CD14-positive monocyte (primary cell): Measurements from ENCODE around the gene GPSM1. TPM values are rescaled to one million over a fixed set of nuclear protein-coding genes. Genes with fewer than 3 reads are reported as not detected.

ENCODE experiments used
- DNase-seq, 3 donors: peaks; one replicate each; pipeline ENCODE4 v3.0.0-alpha.2; 2011 to 2022
- H2AFZ ChIP-seq: 2 replicates; pipeline ENCODE4 v1.6.0; 2012; ENCODE audit warnings: mild to moderate bottlenecking, low read depth, low read length, inconsistent platforms; ENCODE audit not compliant: insufficient read depth, poor library complexity, severe bottlenecking
- H3K27ac ChIP-seq, 2 donors: 1 replicate in 1 of 2; 2 replicates in 1 of 2; pipeline ENCODE4 v1.5.1; 2012 to 2013; ENCODE audit warnings: low read length in 2 of 2, control low read depth in 1 of 2, inconsistent platforms in 1 of 2, low read depth in 1 of 2, mild to moderate bottlenecking in 1 of 2
- H3K27me3 ChIP-seq, 2 donors: one replicate each; pipeline versions ENCODE4 v1.6.0 to v1.6.1; 2011 to 2013; ENCODE audit warnings: low read length in 2 of 2; ENCODE audit not compliant: control insufficient read depth in 2 of 2, insufficient read depth in 2 of 2
- H3K36me3 ChIP-seq, 2 donors: replicated peaks in 1 of 2; 1 replicate in 1 of 2; 2 replicates in 1 of 2; pipeline versions ENCODE4 v1.5.1 to v1.6.1; 2012 to 2013; ENCODE audit warnings: low read length in 2 of 2, control low read depth in 1 of 2, inconsistent platforms in 1 of 2, mild to moderate bottlenecking in 1 of 2; ENCODE audit not compliant: insufficient read depth in 2 of 2, control insufficient read depth in 1 of 2
- H3K4me1 ChIP-seq, 2 donors: 1 replicate in 1 of 2; 2 replicates in 1 of 2; pipeline versions ENCODE4 v1.5.1 to v1.6.1; 2012 to 2013; ENCODE audit warnings: low read length in 2 of 2, control low read depth in 1 of 2, inconsistent platforms in 1 of 2, mild to moderate bottlenecking in 1 of 2, moderate library complexity in 1 of 2; ENCODE audit not compliant: insufficient read depth in 2 of 2, control insufficient read depth in 1 of 2
- H3K4me2 ChIP-seq: replicated peaks from 2 replicates; pipeline ENCODE3; 2012; ENCODE audit warnings: low read length, moderate library complexity, mild to moderate bottlenecking; ENCODE audit not compliant: poor library complexity, severe bottlenecking; ENCODE audit errors: extremely low read depth
- H3K4me3 ChIP-seq, 3 experiments: fragments of 200-600 bp in 1 of 3; sonication (generic) in 1 of 3; replicated peaks in 1 of 3; 1 replicate in 2 of 3; 2 replicates in 1 of 3; pipeline ENCODE4 v1.5.1; 2011 to 2013; ENCODE audit warnings: low read length in 3 of 3, mild to moderate bottlenecking in 3 of 3, control low read depth in 2 of 3, low read depth in 2 of 3, inconsistent platforms in 1 of 3, moderate library complexity in 1 of 3
- H3K79me2 ChIP-seq: 2 replicates; pipeline ENCODE4 v1.6.0; 2012; ENCODE audit warnings: mild to moderate bottlenecking, control low read depth, inconsistent platforms, low read length, moderate library complexity; ENCODE audit not compliant: insufficient read depth
- H3K9ac ChIP-seq: 2 replicates; pipeline ENCODE4 v1.6.0; 2017; ENCODE audit warnings: low read length, mild to moderate bottlenecking; ENCODE audit not compliant: insufficient read depth, poor library complexity, severe bottlenecking
- H3K9me3 ChIP-seq, 2 donors: replicated peaks in 1 of 2; 1 replicate in 1 of 2; 2 replicates in 1 of 2; pipeline versions ENCODE4 v1.5.1 to v1.6.1; 2012 to 2013; ENCODE audit warnings: low read length in 2 of 2, control low read depth in 1 of 2; ENCODE audit not compliant: control insufficient read depth in 1 of 2, insufficient read depth in 1 of 2
- H4K20me1 ChIP-seq: 2 replicates; pipeline ENCODE4 v1.6.0; 2012; ENCODE audit warnings: mild to moderate bottlenecking, low read length, control low read depth, moderate library complexity; ENCODE audit not compliant: insufficient read depth
- H3K27ac Mint-ChIP-seq, 7 donors: one replicate each; pipeline ENCODE4 v1.8.0; 2020; ENCODE audit warnings: mild to moderate bottlenecking in 7 of 7, mixed read lengths in 7 of 7, moderate library complexity in 6 of 7, inconsistent platforms in 2 of 7
- H3K27me3 Mint-ChIP-seq, 3 donors: one replicate each; pipeline ENCODE4 v1.8.0; 2021 to 2022; ENCODE audit warnings: low read depth in 3 of 3, mild to moderate bottlenecking in 3 of 3, mixed read lengths in 3 of 3, moderate library complexity in 3 of 3, inconsistent platforms in 1 of 3
- H3K36me3 Mint-ChIP-seq, 2 donors: one replicate each; pipeline ENCODE4 v1.8.0; 2020; ENCODE audit warnings: mixed read lengths in 2 of 2, inconsistent platforms in 1 of 2, mild to moderate bottlenecking in 1 of 2
- H3K4me1 Mint-ChIP-seq: one replicate; pipeline ENCODE4 v1.8.0; 2020; ENCODE audit warnings: mild to moderate bottlenecking, mixed read lengths
- H3K4me3 Mint-ChIP-seq, 2 donors: one replicate each; pipeline ENCODE4 v1.8.0; 2020; ENCODE audit warnings: mild to moderate bottlenecking in 2 of 2, mixed read lengths in 2 of 2, moderate library complexity in 1 of 2
- H3K9me3 Mint-ChIP-seq, 7 donors: one replicate each; pipeline ENCODE4 v1.8.0; 2020 to 2022; ENCODE audit warnings: mixed read lengths in 7 of 7, mild to moderate bottlenecking in 6 of 7, moderate library complexity in 6 of 7, inconsistent platforms in 2 of 7
- WGBS: methylation state at CpG from one replicate; pipeline ENCODE4 v1.1.5; 2013; ENCODE audit warnings: missing lambda C conversion rate; ENCODE audit not compliant: insufficient coverage; 5-methylcytosine and 5-hydroxymethylcytosine counted together
- intact Hi-C, 2 donors: fragments of 100-400 bp; cut with micrococcal nuclease; formaldehyde crosslinking; loops; one replicate each; pipeline versions ENCODE4 v1.15.0 to v1.15.1; 2023
- polyA plus RNA-seq, 3 donors: library from polyadenylated mRNA; depleted of rRNA in 1 of 3; unstranded in 2 of 3; stranded (reverse) in 1 of 3; fragments of 300-500 nt in 2 of 3; fragments of >200 nt in 1 of 3; fragmentation: Illumina TruSeq in 2 of 3; gene quantifications; 1 replicate in 2 of 3; 2 replicates in 1 of 3; pipeline ENCODE4 v1.2.3, GENCODE V29; 2012 to 2021
- TF ChIP-seq, protein P1 (sequence below): fragments of 200-600 bp; IDR thresholded peaks from one replicate; pipeline ENCODE4 v1.8.0; 2022; ENCODE audit warnings: antibody characterized with exemption, mild to moderate bottlenecking

Gene GPSM1
- polyA plus RNA-seq, 3 donors, result 0.67 to 3.1 (median 0.73) TPM

DNA sequence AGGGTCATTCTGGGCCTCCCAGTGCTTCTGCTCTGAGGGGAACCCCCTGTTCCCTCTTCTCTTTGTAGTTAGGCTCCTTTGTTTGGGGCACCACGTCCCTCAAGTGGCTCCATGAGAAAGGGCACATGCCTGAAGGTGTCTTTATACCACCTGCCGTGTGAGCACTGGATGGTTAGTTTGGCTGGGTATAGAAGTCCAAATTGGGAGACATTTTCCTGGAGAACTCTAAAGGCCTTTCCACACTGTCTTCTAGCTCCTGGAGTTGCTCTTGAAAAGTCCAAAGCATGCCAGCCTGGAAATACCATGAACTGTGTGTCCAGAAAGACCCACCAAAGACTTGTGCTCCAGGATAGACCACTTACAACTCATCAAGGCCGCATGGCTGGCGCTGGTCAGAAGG lies 12.4 kb upstream of the GPSM1 start:
- H3K9me3 Mint-ChIP-seq, result peaks cover 15 to 24% (median 18%) of the 10 kb centered on the region in 7 donors
- no peak overlapping the region for H3K4me2 ChIP-seq
- no peaks in the 10 kb centered on the region for H3K36me3 ChIP-seq
- H3K4me1 Mint-ChIP-seq, result no peaks in the 10 kb centered on the region
- H3K9me3 ChIP-seq, result peaks cover 10 to 26% of the 10 kb centered on the region in 2 donors
- no peak overlapping the region for H3K4me3 Mint-ChIP-seq
- TF ChIP-seq, protein P1, sequence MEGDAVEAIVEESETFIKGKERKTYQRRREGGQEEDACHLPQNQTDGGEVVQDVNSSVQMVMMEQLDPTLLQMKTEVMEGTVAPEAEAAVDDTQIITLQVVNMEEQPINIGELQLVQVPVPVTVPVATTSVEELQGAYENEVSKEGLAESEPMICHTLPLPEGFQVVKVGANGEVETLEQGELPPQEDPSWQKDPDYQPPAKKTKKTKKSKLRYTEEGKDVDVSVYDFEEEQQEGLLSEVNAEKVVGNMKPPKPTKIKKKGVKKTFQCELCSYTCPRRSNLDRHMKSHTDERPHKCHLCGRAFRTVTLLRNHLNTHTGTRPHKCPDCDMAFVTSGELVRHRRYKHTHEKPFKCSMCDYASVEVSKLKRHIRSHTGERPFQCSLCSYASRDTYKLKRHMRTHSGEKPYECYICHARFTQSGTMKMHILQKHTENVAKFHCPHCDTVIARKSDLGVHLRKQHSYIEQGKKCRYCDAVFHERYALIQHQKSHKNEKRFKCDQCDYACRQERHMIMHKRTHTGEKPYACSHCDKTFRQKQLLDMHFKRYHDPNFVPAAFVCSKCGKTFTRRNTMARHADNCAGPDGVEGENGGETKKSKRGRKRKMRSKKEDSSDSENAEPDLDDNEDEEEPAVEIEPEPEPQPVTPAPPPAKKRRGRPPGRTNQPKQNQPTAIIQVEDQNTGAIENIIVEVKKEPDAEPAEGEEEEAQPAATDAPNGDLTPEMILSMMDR, result no peak
- H2AFZ ChIP-seq, result no peak overlapping the region
- peaks cover 0 to 3% of the 10 kb centered on the region in 2 donors for H3K27me3 ChIP-seq
- no peaks in the 10 kb centered on the region for H3K79me2 ChIP-seq
- peaks cover 0 to 2% (median 0%) of the 10 kb centered on the region in 3 donors for H3K27me3 Mint-ChIP-seq
- intact Hi-C loops, result no loop called here
- peak overlapping the region in 1 of 7 donors; percentile 27 for H3K27ac Mint-ChIP-seq
- H4K20me1 ChIP-seq, result no peaks in the 10 kb centered on the region
- 95% methylated on average over 3 of the region's 4 CpGs for WGBS
- H3K27ac ChIP-seq, result no peak overlapping the region
- H3K9ac ChIP-seq, result no peak overlapping the region
- DNase-seq, result no peak
- no peaks in the 10 kb centered on the region for H3K4me1 ChIP-seq
- peaks cover 0 to 6% of the 10 kb centered on the region in 2 donors for H3K36me3 Mint-ChIP-seq
- H3K4me3 ChIP-seq, result no peak overlapping the region

DNA sequence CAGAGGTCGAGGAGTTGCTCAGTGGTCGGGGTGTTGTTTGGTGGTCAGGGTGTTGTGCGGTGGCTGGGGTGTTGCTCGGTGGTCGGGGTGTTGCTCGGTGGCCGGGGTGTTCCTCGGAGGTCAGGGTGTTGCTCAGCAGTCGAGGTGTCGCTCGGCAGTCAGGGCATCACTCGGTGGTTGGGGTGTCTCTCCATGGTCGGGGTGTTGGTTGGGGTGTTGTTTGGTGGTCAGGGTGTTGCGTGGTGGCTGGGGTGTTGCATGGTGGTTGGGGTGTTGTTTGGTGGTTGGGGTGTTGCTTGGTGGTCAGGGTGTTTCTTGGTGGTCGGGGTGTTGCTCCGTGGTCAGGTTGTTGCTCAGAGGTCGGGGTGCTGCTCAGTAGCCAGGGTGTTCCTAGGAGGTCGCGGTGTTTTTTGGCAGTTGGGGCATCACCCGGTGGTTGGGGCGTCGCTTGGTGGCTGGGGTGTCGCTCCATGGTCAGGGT lies 11.0 kb upstream of the GPSM1 start:
- WGBS, result 97% methylated on average over 21 of the region's 23 CpGs
- Histone ChIP-seq H3K9ac (no peak overlapping the region), H3K4me3 (no peak overlapping the region), H3K27me3 (no peaks in the 10 kb centered on the region), H4K20me1 (no peaks in the 10 kb centered on the region), H3K4me1 (no peaks in the 10 kb centered on the region), H3K79me2 (no peaks in the 10 kb centered on the region), H3K36me3 (no peaks in the 10 kb centered on the region), H2AFZ (no peak overlapping the region), H3K27ac (no peak overlapping the region), H3K9me3 (peaks cover 10 to 26% of the 10 kb centered on the region in 2 donors), H3K4me2 (no peak overlapping the region)
- TF ChIP-seq, protein P1, result no peak
- peaks cover 15 to 24% (median 18%) of the 10 kb centered on the region in 7 donors for H3K9me3 Mint-ChIP-seq
- no peak for DNase-seq
- no peaks in the 10 kb centered on the region for H3K4me1 Mint-ChIP-seq
- peaks cover 0 to 6% of the 10 kb centered on the region in 2 donors for H3K36me3 Mint-ChIP-seq
- H3K27me3 Mint-ChIP-seq, result peaks cover under 1 to 2% (median 2%) of the 10 kb centered on the region in 3 donors
- no peak overlapping the region for H3K4me3 Mint-ChIP-seq
- intact Hi-C loops, result no loop called here
- peak overlapping the region in 1 of 7 donors; percentile 7 for H3K27ac Mint-ChIP-seq
